Dedifferentiated amniotic fluid mesenchymal stem cell (primary cell): Measurements from ENCODE around the gene NOS3.
A peak's percentile ranks its signal among the peaks of the same experiment; 100 is the strongest.
"Not testable (repeated sequence)": the region's sequence is repeated elsewhere in the genome, so short reads cannot be mapped to it uniquely, and the experiment has no call there.

Source experiments
- DNase-seq: peaks from one replicate; pipeline ENCODE4 v3.0.0-alpha.2; 2016; ENCODE audit errors: extremely low spot score

Gene NOS3

GRCh38 chr7:151038951-151039849, 48.4 kb downstream of the NOS3 start:
- peak; percentile 55 for DNase-seq

GRCh38 chr7:151039850-151040548, 49.2 kb downstream of the NOS3 start:
- DNase-seq = no peak

- no peak for DNase-seq
Observed at GRCh38 chr7:151040616-151041375, 50.0 kb downstream of the NOS3 start.

GRCh38 chr7:151043449-151043848, 52.6 kb downstream of the NOS3 start:
- DNase-seq = not testable (repeated sequence)

- DNase-seq = no peak
Observed at GRCh38 chr7:151043959-151044358, 53.1 kb downstream of the NOS3 start.

- DNase-seq = no peak
Observed at GRCh38 chr7:151045262-151045661, 54.4 kb downstream of the NOS3 start.

- no peak for DNase-seq
Observed at GRCh38 chr7:151045967-151046366, 55.1 kb downstream of the NOS3 start.

GRCh38 chr7:151046603-151047573, 56.1 kb downstream of the NOS3 start:
- peak; percentile 67 for DNase-seq

- DNase-seq = no peak
Observed at GRCh38 chr7:151047976-151048815, 57.4 kb downstream of the NOS3 start, which contains the start of gene ASIC3. TSS of gene ASIC3 (plus strand) at chr7:151048531. CDS start at chr7:151048886, 355 bp downstream.

- DNase-seq = no peak
Observed at GRCh38 chr7:151048911-151049463, 58.2 kb downstream of the NOS3 start.

- DNase-seq = peak; percentile 24
Observed at GRCh38 chr7:151051108-151051507, 60.3 kb downstream of the NOS3 start.

- DNase-seq = no peak
Observed at GRCh38 chr7:151053096-151053495, 62.3 kb downstream of the NOS3 start.

- DNase-seq = no peak
Observed at GRCh38 chr7:151053751-151054150, 62.9 kb downstream of the NOS3 start.

GRCh38 chr7:151056283-151056665, 65.5 kb downstream of the NOS3 start:
- no peak for DNase-seq

- no peak for DNase-seq
Observed at GRCh38 chr7:151056666-151057505, 66.1 kb downstream of the NOS3 start.

GRCh38 chr7:151057506-151057988, 66.7 kb downstream of the NOS3 start, which contains the start of gene CDK5:
TSS of gene CDK5 (minus strand) at chr7:151057897. CDS start at chr7:151057848, 49 bp downstream.
- no peak for DNase-seq

GRCh38 chr7:151057989-151058780, 67.4 kb downstream of the NOS3 start:
- peak; percentile 100 for DNase-seq
